HTERT RPE-1 (cell line): ENCODE data around the gene NXN.

Experiments
- in situ Hi-C: fragments of 300-500 bp; cut with MboI; formaldehyde crosslinking; loops from 4 replicates; pipeline ENCODE4 v1.14.3; 2020; ENCODE audit warnings: low sequenced_read_pairs

NXN gene

DNA sequence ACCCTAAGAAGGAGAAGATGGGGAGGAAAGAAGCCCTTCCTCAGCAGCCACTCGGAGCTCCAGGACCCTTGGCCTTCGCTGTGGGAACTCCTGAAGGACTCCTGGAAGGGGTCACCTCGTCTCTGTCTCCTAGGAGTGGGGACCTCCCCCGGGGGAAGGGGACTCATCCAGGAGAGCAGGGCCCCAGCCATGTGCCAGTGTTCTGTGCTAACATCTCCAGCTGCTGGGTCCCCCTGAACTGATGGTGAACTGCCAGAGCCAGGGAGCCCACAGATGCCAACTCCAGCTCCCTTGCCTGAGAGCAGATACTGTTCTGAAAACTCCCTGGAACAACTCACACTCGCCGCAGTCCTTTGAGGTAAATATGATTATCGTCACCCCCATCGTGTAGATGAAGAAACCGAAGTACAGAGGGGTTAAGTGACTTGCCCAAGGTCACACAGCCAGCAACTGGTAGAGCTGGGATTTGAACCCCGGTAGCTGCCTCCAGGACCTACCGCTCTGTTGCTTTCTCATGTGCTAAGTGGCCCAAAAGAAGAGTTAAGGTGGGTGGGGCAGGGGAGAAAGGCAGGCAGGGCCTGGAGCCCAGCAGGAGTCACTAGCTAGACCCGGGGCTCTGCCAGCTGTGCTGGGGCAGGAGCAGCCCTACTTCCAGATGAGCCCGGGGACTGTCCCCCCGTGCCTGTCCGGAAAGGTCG is 27.9 kb upstream of the NXN start:
- in situ Hi-C loops = no loop called here

DNA sequence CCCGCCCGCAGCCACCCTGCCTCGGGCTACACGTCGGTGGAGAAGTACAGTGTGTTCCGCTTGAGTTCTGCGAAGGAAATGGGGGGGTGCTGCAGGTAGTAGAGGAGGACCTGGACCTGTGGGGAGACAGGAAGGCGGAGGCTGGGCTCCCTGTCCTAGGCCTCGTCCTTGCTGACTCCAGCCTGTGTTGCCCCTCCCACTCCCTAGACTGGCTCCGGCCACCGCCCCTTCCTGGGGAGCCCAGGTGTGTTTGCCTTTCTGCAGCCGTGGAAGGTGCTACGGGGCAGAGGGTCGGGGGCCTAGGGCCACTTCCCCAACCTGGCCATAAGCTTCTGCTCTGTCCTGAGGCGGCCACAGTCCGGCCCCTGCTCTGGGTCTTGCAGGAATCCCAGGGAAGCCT is 26.5 kb upstream of the NXN start:
- in situ Hi-C loops = no loop called here

DNA sequence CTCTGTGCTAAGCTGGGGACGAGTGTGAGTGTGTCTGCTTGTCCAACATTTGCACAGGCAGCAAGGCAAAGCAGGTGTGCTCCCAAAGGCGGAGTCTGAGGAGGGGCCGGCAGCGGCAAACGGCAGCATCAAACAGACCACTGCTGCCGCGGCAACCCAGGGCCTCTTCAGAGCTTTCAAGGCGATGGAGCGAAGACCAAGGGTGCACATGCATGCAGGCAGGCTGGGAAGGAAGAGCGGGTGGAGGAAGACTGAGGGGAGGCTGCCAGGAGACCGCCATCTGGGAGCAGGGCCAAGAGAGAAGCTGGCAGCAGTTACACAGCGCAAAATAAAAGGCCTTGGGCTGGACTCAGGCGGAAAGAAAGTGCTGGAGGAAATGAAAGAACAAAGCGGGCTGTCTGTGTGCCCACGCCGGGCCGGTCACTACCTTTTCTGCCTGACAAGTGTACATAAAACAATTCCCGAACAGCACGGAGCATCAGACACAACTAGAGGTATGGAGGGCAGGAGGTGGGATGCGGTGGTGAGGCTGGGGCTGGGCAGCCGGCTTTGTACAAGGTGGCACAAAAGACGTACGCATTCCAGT is 25.9 kb upstream of the NXN start:
- in situ Hi-C loops = no loop called here

DNA sequence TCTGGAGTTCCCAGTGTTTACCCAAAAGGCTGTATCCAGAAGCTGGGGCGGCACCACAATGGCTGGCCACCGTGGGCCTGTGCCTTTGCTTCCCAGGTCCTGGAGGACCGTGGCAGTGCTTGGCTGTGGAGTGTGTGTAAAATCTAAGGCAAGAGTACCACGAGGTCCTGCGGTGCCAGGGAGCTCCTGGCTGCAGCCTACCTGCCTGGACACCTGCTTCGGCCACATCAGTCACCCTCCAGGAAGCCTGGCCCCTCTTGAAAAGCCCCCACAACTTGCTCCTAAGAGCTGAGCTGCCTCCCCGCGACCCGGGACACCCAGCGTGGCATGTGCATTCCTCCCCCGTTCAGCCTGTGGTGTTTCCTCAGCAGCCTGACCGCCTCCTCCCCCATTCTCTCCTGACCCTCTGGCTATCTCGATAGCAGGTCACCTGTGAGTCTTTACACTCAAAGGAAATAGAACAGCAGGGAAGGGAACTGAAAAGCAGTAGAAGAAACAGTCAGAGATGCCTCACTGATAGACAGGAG is 25.3 kb upstream of the NXN start:
- in situ Hi-C loops = no loop called here

DNA sequence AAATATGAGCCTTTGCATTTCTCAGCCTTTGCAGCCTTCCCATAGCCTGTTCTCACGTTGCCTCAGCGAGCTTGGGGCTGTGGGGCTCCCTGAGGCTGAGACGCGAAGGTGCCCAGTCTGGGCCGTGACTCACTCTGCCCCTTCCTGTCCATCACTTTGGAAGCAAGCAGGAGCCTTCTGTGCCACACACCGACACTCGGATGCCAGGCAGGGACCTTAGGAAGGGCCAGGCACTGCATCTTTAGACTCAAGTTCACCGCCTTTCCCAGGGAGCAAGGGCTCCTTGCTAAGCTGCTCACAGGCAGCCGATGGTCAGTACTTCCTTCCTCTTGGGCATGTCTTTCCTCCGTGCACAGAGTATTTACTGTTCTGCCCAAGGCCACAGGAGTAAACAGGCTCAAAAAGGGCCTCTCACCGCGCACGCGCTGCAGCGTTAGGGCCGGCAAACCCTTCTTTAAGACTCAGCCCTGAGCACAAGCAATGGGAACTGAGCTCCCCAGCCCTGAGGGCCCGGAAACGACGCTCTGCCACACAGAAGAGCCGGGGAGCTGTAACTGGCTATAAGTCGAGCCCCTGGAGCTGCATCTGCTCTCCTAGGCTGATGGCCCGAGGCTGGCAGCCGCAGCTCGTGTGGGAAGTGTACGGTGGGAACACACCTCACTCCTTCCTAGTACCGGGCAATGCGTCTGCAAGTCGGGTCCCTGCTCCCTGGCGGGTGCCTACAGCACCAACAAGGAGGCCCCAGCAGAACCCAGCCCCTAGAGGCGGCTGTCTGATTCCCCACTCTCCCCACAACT is 24.6 kb upstream of the NXN start:
- in situ Hi-C loops = no loop called here

DNA sequence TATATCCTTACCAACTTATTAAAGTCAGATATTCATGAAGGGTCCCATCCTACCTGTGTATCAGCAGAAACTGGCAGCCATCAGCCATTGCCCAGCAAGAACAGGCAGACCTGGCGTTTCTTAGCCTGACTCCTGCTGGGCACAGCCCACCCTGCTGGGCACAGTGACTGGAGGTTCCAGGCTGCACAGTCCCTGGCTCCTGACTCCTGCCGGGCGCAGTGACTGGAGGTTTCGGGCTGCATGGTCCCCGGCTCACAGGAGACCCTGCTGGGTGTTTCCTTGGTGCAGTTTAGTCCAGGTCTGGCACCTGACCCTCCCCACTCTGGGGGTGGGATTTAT is 24.0 kb upstream of the NXN start:
- in situ Hi-C loops = no loop called here

DNA sequence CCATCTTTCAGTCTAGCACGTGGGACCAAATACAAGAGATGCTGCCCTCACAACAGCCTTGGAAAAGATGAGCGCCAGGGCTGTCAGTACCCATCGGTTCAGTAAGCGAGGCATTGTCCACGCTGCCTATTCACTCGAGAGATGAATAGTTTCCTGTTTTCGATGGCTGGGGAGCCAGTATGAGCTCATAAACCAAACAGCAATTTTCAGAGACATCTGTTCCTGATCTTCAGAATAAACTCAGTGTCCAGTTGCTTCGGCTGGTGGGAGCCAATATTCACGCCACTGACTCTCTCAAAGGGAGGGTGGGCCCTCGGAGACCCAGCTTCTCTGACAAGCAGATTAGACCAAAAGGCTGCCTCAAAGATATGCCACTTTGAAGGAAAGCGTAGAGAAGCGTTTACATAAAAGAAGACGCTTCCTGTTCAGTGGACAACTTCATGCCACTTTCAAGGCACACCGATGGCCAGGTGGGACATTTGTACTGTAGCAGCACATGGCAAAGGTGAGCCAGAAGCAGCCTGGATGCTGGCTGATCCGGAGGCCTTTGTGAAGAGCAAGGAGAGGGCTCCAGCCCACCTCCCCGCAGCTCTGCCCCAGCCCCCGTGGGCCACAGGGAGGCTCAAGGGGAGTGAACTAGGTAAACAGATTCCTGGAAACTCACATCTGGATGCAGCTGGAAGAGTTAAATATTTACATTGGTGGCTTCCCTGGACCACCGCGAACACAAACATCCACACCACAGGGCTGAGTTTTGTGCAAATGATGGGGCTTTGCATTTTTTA is 23.4 kb upstream of the NXN start:
- in situ Hi-C loops = no loop called here

DNA sequence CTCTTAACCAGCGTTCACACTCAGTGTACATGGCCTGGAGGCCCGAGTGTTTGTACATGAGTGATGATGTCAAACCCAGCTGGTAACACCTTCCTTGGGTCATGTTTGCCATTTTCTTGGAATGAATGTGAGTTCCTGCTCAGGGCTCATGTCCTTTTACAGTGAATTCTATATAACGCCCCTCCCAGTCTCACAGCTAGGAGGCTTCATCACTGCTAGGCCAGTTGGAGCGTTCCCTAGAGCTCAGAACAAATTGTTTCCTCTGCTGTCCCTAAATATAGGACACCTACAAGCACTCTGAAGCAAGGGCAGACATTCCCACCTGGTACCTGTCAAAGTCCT is 22.8 kb upstream of the NXN start:
- in situ Hi-C loops = no loop called here

DNA sequence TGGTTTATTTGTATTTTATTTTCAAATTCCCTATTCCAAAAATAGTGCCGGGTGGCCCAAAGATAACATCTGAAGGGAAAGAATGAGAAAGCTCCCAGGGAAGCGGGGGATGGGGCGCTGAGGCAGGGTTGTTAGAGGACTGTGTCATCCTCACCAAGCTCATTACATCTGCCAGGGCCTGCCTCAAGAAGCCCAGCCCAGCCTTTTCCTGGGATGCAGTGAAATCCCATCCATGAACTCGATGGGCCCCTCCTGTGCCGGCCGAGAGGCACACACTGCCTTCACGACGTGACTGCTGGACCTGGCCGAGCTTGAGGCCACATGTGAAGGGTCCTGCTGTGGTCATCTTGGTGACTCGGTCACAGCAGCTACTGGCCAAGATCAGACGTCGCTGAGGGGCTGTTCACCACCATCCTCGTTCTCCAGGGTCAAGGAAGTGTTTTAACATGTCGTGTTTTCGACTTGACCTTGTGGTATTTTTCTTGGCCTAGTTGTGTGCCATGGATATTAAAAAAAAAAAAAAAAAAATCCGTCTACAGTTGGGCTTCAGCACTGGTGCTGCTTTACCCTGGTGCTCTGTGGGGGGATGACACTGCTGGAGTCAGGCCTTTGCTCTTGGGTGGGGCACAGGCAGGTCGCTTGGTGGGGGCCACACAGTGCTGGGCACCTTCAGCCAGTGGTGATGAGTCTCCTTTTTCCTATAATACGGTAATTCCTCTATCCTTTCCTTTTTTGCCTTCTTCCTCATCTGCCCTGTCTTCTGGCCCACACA is 22.2 kb upstream of the NXN start:
- in situ Hi-C loops = no loop called here

DNA sequence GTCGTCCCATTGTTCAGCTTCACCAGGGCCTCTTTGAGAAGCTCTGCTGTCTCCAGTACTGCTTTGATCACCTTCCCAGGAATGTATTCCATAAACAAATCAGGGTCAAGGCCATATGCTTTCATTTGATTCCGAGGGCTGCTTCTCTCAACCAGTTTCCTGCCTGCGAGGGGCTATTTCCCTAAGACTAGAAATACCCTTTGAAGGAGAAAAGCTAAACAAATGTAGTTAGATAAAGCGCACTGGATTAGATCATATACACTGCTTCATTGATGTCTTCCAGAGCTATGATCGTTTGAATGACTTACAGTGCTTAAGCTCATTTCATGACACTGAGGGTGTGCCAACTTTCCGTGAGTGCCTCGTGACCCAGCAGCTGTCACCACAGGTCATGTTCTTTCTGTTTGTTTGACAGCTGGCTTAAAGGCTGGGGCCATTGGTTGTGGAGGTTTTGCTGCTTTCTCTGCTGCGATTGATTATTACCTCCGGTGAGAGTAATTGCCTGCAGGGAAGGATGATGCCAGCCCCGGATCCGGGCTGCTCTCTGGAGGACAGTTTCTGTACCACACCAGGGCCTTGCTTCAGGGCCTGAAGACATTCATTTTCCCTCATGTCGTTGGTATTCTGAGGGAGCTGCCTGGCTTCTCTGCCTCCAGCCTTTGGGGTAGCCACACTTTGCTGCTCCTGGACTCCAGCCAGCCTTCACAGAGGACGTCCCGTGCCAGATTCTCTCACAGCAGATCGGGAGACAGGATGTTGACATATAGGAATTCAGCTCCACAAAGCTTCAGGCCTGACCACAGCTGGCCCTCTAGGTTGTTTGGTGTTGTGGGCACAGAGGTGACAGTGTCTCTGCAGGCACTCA is 21.3 kb upstream of the NXN start:
- in situ Hi-C loops = no loop called here

DNA sequence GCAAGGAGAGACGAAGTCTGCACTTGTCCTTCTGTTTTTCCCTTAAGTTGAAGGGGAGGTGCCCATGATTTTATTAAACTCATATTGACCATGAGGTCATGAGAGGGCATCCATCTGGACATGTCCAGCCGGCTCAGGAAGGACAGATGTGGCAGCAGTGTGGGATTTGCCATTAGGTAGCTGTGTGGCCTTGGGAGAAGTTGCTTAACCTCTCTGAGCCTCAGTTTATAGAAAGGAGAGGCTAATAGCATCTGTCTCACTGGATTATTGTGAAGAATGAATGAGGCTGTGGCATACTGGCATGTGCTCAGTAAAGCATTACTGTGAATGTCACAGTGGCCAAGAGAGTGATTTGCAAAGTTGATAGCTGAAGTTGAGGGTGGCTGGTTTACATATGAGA is 18.5 kb upstream of the NXN start:
- in situ Hi-C loops = loop anchor here (25.0 kb wide), 1 partner anchor 211 kb away; the partner anchor contains the start of genes GLOD4 and MRM3

DNA sequence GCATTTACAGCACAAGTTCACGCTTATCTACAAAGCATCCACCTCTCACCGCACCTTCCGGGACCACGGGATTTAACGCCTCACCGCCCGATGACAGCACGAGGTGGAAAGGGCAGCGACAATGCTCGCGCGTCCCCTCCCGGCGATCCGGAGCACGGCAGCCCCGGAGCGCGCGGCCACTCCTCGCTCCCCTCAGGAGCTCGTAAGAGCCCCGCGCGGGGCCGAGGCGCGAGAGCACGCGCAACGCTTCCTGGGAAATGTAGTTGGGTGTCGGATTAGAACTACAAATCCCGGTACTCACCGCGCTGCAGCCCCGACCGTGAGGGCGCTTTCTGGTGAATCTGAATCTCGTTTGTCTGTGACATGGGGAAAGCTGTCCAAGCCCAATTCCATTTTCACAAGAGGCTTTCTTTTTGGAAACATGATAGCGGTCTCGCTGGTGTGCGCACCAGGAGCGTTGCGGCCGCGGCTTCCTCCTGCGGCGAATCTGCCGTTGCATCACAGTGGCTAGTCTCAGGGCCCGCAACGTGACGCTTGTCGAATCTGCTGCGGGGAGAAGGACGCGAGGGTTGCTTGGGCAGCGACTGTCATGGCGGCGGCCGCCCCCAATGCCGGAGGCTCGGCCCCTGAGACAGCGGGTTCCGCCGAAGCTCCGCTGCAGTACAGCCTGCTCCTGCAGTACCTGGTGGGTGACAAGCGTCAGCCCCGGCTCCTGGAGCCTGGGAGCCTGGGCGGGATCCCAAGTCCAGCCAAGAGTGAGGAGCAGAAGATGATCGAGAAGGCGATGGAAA is 17.2 kb upstream of the NXN start, which contains the start of gene TIMM22:
Gene TIMM22, plus strand, starts transcription at position 576 of the 791 bp plus-strand sequence. Its CDS starts 14 bp downstream, at position 590.
- in situ Hi-C loops = loop anchor here (25.0 kb wide), 1 partner anchor 209 kb away; the partner anchor contains the start of genes GLOD4 and MRM3

DNA sequence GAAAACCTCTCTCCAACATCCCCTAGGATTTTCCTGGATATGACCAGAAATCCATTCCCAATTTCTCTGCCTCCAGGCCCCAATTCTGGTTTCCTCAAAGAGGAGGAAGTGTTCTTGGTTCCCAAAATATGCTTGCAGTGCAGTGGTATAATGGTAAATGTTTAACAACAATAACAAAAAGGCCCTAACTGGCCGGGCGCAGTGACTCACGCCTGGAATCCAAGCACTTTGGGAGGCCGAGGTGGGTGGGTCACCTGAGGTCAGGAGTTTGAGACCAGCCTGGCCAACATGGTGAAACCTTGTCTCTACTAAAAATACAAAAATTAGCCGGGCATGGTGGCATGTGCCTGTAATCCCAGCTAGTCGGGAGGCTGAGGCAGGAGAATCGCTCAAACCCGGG is 15.7 kb upstream of the NXN start:
- in situ Hi-C loops = loop anchor here (25.0 kb wide), 1 partner anchor 208 kb away; the partner anchor contains the start of genes GLOD4 and MRM3

DNA sequence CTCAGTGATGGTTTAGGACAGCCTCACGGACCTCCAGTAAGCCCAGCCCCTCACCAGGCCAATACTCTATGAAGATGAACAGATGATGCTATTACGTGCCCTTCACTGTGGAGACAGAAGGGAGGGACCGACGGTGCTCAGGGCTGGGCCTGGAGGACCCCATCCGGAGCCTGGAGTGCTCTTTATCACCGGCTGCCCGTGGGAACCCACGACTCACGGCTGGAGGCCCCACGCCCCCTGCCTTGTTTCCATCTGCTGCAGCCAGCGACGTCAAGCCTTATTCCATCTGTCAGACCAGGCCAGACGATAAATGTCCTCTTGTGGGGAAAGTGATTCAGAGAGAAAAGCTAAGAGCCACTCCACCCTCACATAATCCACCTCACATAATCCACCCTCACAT is 13.4 kb upstream of the NXN start:
- in situ Hi-C loops = loop anchor here (25.0 kb wide), 1 partner anchor 206 kb away; the partner anchor contains the start of genes GLOD4 and MRM3

DNA sequence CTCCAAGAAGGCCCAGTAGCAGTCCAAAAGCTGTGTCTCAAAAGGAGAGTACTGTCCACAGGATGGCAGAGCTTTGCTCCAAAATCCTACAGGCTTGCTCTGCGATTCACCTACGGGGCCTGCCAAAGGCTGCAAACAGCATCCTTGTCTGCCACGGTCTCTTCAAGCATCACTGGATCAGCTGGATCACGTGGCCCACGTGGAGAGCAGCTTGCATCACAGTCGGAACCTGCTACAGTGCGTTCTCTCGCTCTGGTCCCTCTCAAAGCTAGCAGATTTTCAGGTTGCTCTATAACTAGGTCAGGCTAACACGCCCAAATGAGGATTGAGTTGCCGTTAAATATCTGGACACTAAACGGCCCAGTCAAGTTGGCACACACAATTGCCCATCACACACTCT is 9.0 kb upstream of the NXN start:
- in situ Hi-C loops = loop anchor here (25.0 kb wide), 1 partner anchor 201 kb away; the partner anchor contains the start of genes GLOD4 and MRM3

DNA sequence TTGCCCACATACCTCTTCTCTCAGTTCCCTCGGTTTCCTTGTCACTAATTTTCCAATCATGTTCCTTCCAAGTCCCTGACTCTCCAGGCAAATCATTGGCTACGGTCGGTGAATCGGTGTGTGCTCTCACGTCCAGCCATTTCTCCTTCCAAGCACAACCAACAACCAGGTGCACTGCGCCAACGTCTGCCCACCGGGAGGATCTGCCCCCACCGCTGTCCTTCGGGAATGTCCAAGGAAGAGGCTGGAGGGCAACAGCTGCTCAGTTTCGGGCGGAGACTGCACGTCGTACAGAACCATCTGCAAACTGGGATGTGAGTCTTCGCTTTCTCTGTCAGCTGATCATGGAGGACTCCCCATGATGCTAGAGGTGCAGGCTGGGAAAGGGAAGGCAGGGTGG is 8.4 kb upstream of the NXN start:
- in situ Hi-C loops = loop anchor here (25.0 kb wide), 1 partner anchor 201 kb away; the partner anchor contains the start of genes GLOD4 and MRM3

DNA sequence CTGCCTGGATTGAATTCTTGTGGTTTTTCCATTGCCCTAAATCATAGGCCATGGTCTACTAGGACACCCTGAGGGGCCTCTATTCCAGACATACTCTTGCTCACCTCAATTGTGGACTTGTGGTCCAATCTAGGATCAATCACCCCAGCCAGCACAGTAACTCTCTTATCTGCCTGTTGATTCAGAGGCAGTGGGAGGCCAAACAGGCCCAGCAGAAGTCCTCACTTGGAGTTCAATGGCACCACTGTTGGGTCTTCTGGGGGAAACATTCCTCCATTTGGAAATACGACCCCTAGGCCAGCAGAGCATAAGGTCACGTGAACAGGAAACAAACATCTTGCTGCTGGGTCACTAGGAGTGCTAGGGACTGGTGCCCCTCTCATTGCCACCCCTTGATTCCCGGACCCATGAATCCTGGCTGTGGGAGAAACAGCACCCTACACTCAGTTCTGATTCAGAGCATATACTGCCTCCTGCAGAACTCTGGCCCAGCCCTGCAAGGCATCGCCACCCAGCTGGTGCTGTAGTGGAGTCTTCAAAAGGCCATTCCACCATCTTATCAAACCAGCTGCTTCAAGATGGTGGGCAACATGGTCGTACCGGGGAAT is 6.8 kb upstream of the NXN start:
- in situ Hi-C loops = loop anchor here (25.0 kb wide), 1 partner anchor 199 kb away; the partner anchor contains the start of genes GLOD4 and MRM3

DNA sequence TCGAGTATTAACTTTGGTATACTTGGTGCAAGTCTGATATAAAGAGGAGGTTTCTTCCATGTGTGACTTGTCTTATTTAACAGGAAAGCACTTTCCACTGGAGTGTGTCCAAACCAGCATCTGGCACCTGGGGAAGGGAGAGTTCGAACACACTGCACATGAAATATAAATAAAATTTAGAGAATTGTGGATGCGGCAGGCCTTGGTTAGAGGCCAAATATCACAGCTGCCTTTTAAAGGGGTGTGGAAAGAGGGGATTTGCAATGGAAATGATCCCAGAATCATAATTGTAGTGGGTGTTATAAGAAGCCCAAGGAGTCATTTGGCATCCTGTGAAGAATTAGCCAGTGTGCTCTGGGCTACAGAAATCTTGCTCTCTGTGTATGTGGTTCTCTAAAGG is 4.3 kb upstream of the NXN start:
- in situ Hi-C loops = loop anchor here (25.0 kb wide), 1 partner anchor 197 kb away; the partner anchor contains the start of genes GLOD4 and MRM3
